OCI-LY1 (cell line): Measurements from ENCODE around the gene GALR3.

Source experiments
- EZH2 ChIP-seq: fragments of 200-600 bp; sonication (generic), shearing (Covaris generic); IDR thresholded peaks from 2 replicates; pipeline ENCODE4 v1.8.0; 2017; ENCODE audit warnings: borderline replicate concordance, mixed run types, mild to moderate bottlenecking, antibody characterized with exemption, low read length, moderate library complexity, mixed read lengths
- TF ChIP-seq, protein P1 (sequence below): fragments of 200-600 bp; sonication (generic), shearing (Covaris generic); IDR thresholded peaks from 2 replicates; pipeline ENCODE4 v1.5.1; 2017; ENCODE audit warnings: mild to moderate bottlenecking, antibody characterized with exemption, low read length, moderate library complexity, mixed read lengths

DNA sequence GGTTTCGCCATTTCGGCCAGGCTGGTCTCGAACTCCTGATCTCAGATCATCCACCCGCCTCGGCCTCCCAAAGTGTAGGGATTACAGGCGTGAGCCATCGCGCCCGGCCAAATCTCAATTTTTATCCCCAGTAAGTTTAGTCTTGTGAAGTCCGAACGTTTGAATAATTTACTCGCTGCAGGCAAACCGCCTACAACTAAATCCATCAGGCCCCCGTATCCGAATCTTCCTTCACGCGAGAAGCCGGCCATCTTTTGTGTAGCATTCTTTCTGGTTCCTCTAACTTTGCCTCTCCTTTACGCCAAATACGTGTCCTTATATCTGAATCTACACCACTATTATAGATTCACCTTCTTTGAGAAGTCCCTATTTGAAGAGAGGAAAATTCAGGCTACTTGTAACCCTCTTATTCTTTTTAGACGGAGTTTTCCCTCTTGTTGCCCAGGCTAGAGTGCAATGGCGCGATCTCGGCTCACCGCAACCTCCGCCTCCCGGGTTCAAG is 25.5 kb downstream of the GALR3 start:
- TF ChIP-seq, protein P1, sequence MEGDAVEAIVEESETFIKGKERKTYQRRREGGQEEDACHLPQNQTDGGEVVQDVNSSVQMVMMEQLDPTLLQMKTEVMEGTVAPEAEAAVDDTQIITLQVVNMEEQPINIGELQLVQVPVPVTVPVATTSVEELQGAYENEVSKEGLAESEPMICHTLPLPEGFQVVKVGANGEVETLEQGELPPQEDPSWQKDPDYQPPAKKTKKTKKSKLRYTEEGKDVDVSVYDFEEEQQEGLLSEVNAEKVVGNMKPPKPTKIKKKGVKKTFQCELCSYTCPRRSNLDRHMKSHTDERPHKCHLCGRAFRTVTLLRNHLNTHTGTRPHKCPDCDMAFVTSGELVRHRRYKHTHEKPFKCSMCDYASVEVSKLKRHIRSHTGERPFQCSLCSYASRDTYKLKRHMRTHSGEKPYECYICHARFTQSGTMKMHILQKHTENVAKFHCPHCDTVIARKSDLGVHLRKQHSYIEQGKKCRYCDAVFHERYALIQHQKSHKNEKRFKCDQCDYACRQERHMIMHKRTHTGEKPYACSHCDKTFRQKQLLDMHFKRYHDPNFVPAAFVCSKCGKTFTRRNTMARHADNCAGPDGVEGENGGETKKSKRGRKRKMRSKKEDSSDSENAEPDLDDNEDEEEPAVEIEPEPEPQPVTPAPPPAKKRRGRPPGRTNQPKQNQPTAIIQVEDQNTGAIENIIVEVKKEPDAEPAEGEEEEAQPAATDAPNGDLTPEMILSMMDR, result no peak
- no peak for TF ChIP-seq EZH2
